AG04449 (cell line): ENCODE results near the gene SEC23B.
A peak's percentile ranks its signal among the peaks of the same experiment; 100 is the strongest.

Experiments used
- CTCF ChIA-PET: fragments of 350-600 bp; formaldehyde crosslinking; extraction: SDS; loops from one replicate; lab custom pipeline; 2021; ENCODE audit warnings: antibody characterized with exemption; lab: Yijun Ruan, JAX
- POLR2A ChIA-PET: fragments of 400-600, 350-600 bp; formaldehyde crosslinking; extraction: SDS; loops from one replicate; lab custom pipeline; 2020; ENCODE audit warnings: antibody characterized with exemption, inconsistent platforms; lab: Yijun Ruan, JAX
- DNase-seq: peaks from one replicate; pipeline ENCODE4 v3.0.0-alpha.2; 2010; ENCODE audit warnings: low read depth, low spot score
- H3K4me3 ChIP-seq: 2 replicates; pipeline ENCODE4 v1.5.1; 2011; ENCODE audit warnings: low read depth, mild to moderate bottlenecking, control low read depth, low read length
- TF ChIP-seq, protein P1 (sequence below): IDR thresholded peaks from one replicate; pipeline ENCODE4 v1.5.1; 2011; ENCODE audit warnings: mild to moderate bottlenecking, moderate library complexity, low read length, control low read depth, inconsistent platforms; ENCODE audit not compliant: insufficient read depth; ENCODE audit errors: missing control alignments

SEC23B gene

DNA sequence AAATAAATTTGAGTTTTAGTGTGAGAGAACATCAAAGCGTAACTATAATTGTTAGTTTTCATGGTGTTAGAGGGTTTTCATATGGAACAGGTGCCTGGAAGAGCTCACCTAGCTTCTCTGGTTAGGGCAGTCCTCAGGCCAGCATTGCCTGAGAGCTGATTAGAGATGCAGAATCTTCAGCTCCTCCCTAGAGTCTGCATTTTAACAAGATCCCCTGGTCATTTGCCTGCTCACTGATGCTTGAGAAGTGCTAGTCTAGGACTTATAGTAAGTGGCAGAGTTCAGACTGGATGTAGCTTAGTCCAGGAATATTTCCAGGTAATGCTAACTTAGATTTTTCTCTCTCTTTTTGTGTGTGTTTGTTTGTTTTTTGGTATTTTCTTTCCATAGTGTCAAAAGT is 37.8 kb downstream of the SEC23B start:
- CTCF ChIA-PET, result no interaction called here
- POLR2A ChIA-PET, result no interaction called here
- H3K4me3 ChIP-seq, result no peak overlapping the region
- TF ChIP-seq, protein P1, sequence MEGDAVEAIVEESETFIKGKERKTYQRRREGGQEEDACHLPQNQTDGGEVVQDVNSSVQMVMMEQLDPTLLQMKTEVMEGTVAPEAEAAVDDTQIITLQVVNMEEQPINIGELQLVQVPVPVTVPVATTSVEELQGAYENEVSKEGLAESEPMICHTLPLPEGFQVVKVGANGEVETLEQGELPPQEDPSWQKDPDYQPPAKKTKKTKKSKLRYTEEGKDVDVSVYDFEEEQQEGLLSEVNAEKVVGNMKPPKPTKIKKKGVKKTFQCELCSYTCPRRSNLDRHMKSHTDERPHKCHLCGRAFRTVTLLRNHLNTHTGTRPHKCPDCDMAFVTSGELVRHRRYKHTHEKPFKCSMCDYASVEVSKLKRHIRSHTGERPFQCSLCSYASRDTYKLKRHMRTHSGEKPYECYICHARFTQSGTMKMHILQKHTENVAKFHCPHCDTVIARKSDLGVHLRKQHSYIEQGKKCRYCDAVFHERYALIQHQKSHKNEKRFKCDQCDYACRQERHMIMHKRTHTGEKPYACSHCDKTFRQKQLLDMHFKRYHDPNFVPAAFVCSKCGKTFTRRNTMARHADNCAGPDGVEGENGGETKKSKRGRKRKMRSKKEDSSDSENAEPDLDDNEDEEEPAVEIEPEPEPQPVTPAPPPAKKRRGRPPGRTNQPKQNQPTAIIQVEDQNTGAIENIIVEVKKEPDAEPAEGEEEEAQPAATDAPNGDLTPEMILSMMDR, result no peak
- no peak for DNase-seq

DNA sequence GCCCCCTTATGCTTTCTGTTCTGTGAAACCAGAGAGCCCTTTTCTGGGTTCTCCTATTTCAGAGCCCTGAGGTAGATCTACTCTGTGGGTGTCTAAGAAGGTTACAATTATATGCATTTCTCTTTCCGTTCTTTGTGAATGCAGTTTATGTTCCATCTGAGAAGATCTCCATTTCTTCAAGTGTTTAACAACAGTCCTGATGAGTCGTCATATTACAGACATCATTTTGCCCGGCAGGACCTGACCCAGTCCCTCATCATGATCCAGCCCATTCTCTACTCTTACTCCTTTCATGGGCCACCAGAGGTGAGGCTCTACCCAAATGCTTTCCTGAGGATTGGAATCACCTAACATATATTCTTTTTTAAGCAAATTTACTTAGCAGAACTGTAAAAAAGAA is 40.7 kb downstream of the SEC23B start:
- CTCF ChIA-PET, result no interaction called here
- no peak for DNase-seq
- POLR2A ChIA-PET, result no interaction called here
- H3K4me3 ChIP-seq, result no peak overlapping the region
- TF ChIP-seq, protein P1, result no peak

DNA sequence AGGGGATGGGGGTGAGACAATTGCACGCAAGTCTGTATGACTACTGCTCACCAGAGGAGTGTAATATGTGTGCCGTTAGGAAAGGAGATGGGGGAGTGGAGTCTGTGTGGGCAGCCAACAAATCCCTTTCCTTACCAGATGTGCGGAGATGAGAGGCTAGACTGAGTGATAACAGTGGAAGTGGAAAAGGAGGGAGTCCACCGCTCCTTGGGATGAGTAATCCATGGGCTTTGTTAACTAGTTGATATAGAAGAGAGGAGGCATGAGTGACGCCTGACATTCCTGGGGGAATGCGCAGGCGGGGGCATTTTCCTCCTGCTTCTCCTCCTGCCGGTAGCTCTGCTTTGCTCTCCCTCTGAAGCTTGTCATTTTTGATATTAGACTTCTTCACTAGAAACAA is 46.0 kb downstream of the SEC23B start:
- CTCF ChIA-PET, result no interaction called here
- TF ChIP-seq, protein P1, result no peak

DNA sequence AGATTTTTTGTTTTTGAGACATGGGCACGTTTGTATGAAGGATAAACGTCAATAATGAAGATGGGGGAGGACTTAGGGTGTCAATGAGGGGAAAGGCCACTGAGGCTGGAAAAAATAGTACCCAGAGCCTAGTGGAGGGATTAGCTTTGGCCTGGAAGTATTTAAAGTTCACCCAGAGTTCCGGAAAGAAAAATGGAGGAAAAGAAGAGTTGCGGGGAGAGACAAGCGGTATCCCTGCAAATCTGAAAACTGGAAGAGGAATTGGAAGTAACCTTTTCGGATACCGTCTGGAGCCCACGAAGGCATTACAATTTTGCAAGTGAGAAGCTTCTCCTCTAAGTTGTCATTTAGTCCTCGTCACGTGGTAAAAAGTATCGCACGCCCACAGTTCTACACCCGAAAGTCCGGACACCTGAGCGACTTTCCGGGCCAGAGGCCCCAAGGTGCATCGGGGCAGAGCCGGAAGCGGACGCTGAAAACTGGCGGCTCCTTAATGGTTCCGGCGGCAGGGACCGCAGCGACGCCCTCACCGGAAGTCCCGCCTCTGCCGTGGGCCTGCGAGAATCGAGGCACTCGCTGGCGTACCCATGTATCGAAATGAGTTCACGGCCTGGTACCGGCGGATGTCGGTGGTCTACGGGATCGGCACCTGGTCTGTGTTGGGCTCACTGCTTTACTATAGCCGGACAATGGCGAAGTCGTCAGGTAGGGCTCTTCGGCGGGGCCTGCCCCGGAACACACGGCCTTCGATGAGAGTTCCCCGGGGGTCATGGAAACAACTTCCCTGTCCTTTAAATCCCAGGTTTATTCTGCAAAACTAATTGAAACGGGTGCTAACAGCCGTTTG is 59.4 kb downstream of the SEC23B start, which contains the start of gene SMIM26:
TSS of gene SMIM26 (plus strand) at position 541 of the 847 bp plus-strand sequence. CDS start at position 588, 47 bp downstream.
- DNase-seq, result no peak
- CTCF ChIA-PET, result interaction anchor here (0.8 kb wide), 1 partner anchor 66 kb away, joined by 3 read pairs; no protein-coding TSS in a partner anchor
- POLR2A ChIA-PET, result no interaction called here
- TF ChIP-seq, protein P1, result no peak
- H3K4me3 ChIP-seq, result peak within 1 kb of the TSS; percentile 69

More for the DNA sequence above, 46.0 kb downstream of the SEC23B start:
- H3K4me3 ChIP-seq, result no peak overlapping the region
- POLR2A ChIA-PET, result no interaction called here
- DNase-seq, result no peak

DNA sequence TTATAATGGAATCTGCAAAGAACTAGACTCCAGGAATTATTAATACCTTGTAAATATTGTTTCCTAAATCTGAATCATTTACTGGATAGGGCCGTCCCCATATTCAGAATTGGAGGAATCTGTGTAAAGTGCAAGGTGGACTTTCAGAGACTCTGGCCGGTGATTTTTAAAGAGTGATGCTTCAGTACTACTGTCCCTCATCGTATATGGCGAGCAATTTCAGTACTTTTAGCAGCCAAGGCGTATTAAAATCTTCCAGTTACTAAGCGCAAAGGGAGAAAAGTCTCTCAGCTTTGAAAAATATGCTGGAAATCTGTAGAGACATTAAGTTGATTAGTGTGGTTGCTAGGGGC is 60.0 kb downstream of the SEC23B start:
- no peak for DNase-seq
- peak overlapping the region; percentile 69 for H3K4me3 ChIP-seq
- POLR2A ChIA-PET, result no interaction called here

DNA sequence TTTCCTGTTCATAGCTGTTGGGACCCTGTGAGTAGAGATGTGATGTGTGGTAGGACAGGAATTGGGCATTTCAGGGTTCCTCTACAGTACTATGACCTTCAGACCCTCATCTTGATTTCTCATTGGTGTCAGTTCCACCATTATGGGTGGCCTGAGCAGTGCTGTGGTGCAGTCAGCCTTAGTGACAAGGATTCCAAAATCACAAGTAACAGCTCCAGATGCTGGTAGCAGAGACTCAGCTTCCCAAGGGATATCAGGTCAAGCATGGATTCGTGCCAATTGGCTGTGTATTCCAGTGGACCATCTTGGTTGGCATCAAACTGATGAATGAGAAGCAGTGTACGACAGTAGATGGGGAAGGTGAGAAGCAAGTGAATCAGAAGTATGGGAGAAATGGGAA is 63.3 kb downstream of the SEC23B start:
- no peak for DNase-seq
- POLR2A ChIA-PET, result no interaction called here
- CTCF ChIA-PET, result no interaction called here
- no peak overlapping the region for H3K4me3 ChIP-seq
- TF ChIP-seq, protein P1, result no peak

More for the DNA sequence above, 60.0 kb downstream of the SEC23B start:
- TF ChIP-seq, protein P1, result no peak
- CTCF ChIA-PET, result no interaction called here
